SIG-M5 (cell line): ENCODE measurements around the gene SUFU.

Experiments used
- DNase-seq: peaks from one replicate; lab custom pipeline; 2025; lab: John Stamatoyannopoulos, UW

SUFU gene

DNA sequence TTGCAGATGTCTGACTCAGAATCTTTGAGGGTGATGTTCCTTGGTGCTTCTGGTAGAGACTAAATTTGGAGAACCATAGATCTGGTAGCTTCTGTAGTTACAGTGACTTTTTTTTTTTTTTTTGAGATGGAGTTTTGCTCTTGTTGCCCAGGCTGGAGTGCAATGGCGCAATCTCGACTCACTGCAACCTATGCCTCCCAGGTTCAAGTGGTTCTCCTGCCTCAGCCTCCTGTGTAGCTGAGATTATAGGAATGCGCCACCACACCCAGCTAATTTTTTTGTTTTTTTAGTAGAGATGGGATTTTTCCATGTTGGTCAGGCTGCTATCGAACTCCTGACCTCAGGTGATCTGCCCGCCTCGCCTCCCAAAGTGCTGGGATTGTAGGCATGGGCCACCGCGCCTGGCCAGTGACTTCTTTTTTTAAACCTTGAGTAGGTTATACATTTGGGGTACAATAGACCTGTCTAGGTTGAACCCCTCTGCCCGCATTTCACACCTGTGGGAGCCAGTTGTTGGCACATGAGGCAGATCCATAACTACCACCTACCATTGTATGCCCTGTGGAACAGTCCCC is 47.0 kb downstream of the SUFU start:
- DNase-seq: no peak

- no peak for DNase-seq
These were observed 48.8 kb downstream of the SUFU start for GRCh38 chr10:102552533-102552932.

- no peak for DNase-seq
These were observed 50.0 kb downstream of the SUFU start for GRCh38 chr10:102553771-102554170.

GRCh38 chr10:102554531-102554930 is 50.8 kb downstream of the SUFU start:
- DNase-seq: no peak

DNA sequence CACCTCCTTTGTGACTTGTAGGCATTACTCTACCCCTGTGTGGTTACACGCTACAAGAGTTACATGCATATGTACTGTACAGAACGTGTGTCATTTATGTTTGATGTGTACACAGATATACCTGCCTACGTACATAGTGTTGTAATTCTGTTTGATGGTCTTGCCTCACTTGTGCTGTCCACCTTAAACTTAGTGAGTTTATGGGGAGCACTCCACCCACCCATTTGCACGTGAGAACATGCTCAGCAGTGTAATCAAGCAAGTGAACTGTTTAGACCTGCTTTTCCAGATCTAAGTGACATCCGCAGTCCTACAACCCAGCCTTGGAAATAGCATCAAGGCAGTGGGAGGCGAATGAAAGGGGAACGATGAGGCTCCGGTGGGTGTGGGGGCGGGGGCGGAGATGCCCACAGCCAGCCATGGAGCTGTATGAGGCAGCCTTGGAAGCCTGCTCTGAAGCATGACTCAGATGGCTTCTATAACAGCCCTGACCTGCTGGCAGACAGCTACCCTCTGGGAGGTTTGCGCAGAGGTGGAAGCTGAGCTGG is 52.1 kb downstream of the SUFU start:
- no peak for DNase-seq

DNA sequence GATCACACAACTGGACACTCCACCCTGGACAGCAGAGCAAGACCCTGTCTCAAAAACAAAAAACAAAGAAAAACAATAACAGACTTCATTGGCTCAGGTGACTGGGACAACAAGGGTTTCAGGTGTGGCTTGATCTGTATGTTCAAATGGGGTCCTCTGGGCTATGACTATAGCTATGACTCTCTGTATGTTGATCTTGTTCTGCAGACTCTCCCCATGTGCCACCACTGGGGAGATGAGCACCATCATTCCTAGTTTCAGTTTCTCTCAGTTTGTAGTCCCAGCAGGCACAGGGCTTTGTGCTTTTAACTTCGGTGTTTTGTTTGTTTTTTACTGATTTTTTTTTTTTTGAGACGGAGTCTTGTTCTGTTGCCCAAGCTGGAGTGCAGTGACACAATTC is 53.8 kb downstream of the SUFU start:
- DNase-seq: no peak

DNA sequence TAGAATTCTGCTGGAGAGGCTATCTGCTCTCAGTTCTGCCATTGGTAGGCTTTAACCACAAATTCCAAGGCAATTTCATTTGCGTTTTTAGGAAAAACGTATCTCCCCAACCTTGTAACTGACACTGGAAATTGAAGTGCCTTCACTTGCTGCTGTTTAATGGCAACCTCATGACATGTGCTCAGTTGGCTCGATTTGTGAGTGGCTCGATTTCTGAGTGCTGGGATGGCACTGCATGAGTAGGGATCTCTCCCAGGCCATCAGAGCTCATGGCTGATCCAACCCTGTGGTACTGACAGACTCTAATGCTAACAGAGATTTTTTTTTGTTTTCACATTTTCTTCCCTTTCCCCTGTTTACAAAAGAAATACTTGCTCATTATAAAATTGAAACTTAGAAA is 56.0 kb downstream of the SUFU start:
- DNase-seq: no peak

DNA sequence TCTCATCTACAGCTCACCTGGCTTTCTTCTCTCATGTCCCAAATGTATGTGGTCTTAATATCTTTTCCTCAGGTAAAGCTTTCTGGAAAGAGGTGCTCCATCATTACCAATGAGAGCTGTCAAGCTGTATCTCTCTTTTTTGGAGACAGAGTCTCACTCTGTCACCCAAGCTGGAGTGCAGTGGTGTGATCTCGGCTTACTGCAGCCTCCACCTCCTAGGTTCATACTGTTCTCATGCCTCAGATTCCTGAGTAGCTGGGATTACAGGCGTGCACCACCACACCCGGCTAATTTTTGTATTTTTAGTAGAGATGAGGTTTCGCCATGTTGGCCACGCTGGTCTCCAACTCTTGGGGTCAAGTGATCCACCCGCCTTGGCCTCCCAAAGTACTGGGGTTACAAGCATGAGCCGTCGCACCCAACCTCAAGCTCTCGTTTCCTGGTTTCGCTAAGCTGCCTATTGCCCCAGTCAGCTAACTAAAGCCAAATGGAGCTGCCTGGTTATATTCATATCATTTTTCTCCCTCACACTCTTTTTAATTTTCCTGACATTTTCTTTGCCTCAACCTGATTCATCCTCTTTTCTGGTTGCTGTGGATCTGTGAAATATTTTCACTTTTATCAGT is 60.5 kb downstream of the SUFU start:
- DNase-seq: no peak

GRCh38 chr10:102565793-102566192 is 62.0 kb downstream of the SUFU start:
- no peak for DNase-seq

- no peak for DNase-seq
These were observed 75.0 kb downstream of the SUFU start for GRCh38 chr10:102578782-102579181.

- no peak for DNase-seq
These were observed 75.6 kb downstream of the SUFU start for GRCh38 chr10:102579328-102579727.

DNA sequence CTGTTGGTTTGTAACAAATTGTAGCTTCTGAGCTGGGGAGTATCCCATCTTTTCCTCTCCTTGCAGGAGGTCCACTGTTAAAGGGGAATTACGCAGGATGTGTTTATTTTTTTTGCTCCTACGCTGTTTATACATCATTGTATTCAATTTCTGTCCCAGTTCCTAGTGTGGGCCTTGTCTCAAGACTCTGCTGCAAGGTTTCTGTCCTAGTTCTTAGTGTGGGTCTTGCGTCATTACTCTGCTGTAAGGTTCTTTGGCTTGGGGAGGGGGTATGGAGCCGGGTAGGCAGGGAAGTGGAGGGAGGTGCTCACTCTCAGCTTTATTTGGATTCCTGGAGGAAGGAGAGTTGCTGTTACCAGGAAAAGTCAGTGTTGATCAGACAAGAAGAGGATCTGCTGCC is 76.5 kb downstream of the SUFU start:
- DNase-seq: no peak

DNA sequence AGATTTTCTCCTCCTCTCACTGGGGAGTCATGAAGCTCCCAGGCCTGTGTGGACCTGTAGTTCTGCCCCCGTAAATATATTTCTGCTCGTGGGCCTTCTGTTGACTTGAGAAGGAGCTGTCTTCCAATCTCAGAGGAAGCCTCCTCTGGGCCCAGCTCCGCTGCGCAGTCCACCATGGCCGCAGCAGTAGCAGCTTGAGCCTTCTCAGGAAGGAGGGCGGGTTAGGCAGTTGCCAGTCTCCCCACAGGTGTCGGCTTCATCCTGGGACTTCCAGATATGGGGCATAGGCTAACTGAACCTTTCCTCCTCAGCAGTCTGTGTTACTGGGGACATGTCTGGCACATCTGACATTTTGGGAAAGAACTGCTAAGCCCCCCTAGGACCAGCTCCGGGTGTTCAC is 77.6 kb downstream of the SUFU start:
- no peak for DNase-seq

DNA sequence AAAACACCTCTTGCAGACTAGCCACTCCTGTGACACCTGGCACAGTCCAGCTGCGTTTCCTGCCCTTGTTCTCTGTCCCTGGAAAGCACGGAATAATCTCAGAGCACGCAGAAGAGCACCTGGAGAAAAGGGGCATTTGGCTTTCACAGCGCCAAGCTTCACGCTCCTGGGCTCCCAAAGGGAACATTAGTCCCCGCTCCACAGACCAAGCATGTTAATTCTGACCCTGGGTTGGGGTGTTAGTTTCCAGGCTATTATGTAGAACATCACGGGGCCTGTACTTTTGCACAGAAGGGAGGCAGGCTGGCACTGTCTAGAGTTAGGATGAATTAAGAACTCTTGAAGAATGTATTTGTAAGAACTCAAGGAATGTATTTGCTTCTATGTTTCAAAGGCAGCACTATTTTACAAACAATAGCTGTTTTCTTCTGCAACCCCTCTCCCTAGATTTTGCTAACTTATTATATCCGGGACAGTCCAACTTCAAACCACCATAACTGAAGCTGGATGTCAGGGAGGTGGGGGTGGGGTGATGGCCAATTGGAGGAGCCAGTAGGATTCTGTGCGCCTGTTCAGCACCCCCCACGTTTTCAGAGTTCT is 78.3 kb downstream of the SUFU start:
- no peak for DNase-seq

- no peak for DNase-seq
These were observed 80.0 kb downstream of the SUFU start for GRCh38 chr10:102583435-102584417.

DNA sequence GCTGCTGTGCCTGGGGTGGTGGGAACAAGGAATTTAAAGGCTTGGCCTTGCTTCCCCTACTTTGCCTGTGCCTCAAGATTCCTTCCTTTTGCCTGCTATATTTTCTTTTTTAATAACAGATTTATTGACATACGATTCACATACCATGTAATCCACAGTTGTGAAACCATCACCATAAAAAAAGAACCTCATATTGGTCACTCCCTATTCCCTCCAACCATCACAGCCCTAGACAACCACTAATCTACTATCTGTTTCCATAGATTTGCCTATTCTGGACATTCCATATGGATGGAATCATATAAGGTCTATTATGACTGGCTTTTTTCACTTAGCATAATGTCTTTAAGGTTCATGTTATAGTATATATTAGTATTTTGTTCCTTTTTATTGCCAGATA is 81.3 kb downstream of the SUFU start:
- no peak for DNase-seq

DNA sequence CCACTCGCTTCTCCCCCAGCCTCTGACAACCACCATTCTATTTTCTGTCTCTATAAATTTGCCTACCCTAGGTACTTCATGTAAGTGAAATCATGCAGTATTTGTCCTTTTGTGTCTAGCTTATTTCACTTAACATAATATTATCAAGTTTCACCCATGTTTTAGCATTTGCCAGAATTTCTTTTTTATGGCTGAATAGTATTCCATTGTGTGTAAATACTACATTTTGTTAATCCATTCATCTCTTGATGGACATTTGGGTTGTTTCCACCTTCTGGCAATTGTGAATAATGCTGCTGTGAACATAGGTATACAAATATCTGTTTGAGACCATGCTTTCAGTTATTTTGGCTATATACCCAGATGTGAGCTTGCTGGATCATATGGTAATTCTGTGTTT is 83.1 kb downstream of the SUFU start:
- DNase-seq: no peak

- DNase-seq: no peak
These were observed 85.1 kb downstream of the SUFU start for GRCh38 chr10:102588875-102589274.

DNA sequence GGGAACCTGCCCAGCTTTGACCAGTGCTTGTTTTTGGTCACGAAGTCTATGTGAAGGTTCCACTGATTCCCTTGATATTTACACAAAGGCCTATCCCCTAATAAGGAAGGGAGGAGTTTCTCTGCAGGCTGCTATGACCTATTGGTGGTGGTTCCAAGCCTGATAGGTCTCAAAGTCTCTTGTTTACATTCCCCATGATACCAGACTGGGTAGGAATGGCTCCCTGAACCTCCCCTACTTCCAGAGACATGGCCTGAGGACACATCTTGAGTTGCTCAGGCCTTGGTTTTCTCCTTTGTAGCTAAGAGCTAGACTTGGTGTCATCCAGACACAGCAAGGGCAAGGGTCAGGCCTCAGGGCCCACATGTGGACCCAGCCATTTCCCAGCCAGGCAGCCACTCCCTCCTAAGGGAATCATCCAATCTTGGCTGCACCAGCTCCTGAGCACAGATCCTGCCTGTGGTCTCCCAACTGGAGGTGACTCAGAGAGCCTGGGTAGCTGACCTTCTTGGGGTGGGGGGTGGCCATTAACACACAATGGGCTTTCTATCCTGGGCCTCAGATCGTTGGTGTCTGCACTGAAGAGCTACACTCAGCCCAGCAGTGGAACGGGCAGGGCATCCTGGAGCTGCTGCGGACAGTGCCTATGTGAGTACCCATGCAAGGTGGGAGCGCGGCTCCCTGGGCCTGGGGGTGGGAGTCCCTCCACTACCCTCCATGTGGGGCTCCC is 89.5 kb downstream of the SUFU start:
- DNase-seq: no peak

DNA sequence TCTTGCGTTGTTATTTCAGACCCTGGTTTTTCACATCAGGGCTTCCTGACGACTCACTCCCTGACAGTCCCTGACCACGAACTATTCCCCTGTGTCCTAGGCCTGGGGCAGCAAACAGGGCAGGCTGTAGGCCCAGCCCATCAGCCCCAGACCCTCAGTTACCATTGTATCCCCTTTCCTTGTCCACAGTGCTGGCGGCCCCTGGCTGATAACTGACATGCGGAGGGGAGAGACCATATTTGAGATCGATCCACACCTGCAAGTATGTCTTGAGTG is 90.0 kb downstream of the SUFU start:
- no peak for DNase-seq

DNA sequence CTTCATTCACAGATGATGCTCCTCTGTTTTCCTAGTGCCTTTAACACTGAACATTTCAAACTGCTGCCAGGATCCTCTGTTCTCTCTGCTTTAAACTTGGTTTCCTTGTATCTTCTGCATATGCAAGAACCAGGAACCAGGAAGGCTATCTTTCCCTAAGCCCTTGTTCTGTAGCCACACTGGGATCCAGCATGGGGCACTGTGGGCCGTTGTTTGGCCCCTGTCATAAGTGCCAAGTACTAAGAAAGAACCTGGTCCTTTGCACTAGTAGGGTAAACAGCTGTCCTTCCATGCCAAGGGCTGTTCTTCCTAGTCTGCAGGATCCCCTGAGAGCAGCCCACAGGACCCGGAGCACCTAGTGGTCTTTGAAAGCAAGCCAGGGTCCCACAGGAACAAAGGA is 91.5 kb downstream of the SUFU start:
- no peak for DNase-seq

DNA sequence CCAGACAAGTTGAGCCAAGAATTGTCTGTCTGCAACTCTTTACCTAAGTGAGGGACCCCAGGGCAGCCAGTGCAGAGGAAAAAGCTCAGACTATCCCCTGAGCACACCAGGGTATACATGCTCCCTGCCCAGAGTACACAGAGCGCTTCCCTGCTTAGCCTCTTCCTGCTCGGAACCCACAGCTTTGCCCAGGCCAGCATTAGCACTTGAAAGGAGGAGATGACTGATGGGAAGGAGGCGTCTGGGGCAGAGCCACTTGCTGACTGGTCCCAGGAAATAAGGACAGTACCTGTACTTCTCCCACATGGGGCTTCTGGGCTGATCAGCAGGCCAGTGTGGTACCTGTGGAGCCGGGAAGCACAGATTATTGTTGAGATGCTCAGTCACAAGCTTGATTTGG is 92.1 kb downstream of the SUFU start:
- DNase-seq: no peak
